HG03139 (cell line): ENCODE measurements around the gene CHCHD4.

Experiments used
- ATAC-seq: cut with Tn5 transposase; IDR thresholded peaks from one replicate; pipeline ENCODE4 v1.9.1; 2021; ENCODE audit not compliant: unreplicated experiment

The CHCHD4 gene

GRCh38 chr3:14063152-14063551 is 61.5 kb downstream of the CHCHD4 start:
- ATAC-seq, result no peak
